ENCODE measurements around the gene ARL3.

GRCh38 chr10:102644646-102645387, 69.4 kb downstream of the ARL3 start:
- peak in 1 of 2 donors; percentile 39 for TF ChIP-seq POLR2A (IDR thresholded peaks at IDR 0.05)
- TF ChIP-seq, protein P1, sequence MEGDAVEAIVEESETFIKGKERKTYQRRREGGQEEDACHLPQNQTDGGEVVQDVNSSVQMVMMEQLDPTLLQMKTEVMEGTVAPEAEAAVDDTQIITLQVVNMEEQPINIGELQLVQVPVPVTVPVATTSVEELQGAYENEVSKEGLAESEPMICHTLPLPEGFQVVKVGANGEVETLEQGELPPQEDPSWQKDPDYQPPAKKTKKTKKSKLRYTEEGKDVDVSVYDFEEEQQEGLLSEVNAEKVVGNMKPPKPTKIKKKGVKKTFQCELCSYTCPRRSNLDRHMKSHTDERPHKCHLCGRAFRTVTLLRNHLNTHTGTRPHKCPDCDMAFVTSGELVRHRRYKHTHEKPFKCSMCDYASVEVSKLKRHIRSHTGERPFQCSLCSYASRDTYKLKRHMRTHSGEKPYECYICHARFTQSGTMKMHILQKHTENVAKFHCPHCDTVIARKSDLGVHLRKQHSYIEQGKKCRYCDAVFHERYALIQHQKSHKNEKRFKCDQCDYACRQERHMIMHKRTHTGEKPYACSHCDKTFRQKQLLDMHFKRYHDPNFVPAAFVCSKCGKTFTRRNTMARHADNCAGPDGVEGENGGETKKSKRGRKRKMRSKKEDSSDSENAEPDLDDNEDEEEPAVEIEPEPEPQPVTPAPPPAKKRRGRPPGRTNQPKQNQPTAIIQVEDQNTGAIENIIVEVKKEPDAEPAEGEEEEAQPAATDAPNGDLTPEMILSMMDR (IDR thresholded peaks at IDR 0.05): peak in 3 of 4 experiments; percentile 75 to 81 (median 77)
- TF ChIP-seq POLR2AphosphoS5 (IDR thresholded peaks at IDR 0.05): peak; percentile 70
- no peak for TF ChIP-seq EP300 (IDR thresholded peaks at IDR 0.05)

Data from gastroesophageal sphincter (tissue), 3 donors.